ENCODE measurements around the gene MRPS14.

Gene MRPS14

GRCh38 chr1:174964972-174965361 lies 58.3 kb downstream of the MRPS14 start:
- H3K27ac Mint-ChIP-seq, result peak overlapping the region; percentile 89
- DNase-seq (ENCODE audit: low spot score), result no peak
- H3K4me1 Mint-ChIP-seq (ENCODE audit: low read depth), result peaks cover 55% of the 10 kb centered on the region
- H3K27me3 Mint-ChIP-seq (ENCODE audit: low read depth), result no peaks in the 10 kb centered on the region
- H3K9me3 Mint-ChIP-seq, result no peaks in the 10 kb centered on the region
- H3K36me3 Mint-ChIP-seq (ENCODE audit: low read depth), result peaks cover 4% of the 10 kb centered on the region
- peak overlapping the region; percentile 87 for H3K4me3 Mint-ChIP-seq

DNA sequence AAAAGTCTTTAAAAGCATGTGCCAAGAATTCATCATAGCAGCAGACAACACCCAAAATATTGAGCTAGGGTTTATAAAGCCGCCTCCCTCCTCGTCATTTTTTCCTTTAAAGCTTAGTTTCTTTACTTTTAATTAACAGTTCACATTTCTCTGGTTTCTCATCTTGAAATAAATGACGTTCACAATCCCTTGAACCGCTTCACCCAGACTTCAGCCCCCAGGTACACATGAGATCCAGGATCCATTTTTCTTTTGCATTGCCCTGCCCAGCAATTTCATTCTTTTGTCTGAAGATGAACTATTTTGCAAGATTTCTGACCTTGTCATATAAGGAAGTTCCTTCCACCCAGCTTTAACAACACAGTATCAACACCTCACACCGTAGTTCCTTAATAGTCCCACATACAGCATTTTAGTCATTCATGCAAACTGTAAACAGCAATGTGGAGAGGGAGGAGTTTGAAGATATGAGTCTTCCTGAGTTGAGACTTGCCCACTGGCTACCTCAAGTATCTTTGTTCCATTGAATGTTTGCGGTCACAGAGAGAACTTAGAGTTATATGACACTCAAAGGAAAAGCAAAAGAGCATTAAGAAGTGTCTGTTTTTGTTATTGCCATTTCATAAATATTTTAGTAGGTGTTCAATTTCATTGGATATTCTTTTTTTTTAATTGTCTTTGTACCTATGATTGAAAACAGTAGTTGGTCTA lies 58.8 kb downstream of the MRPS14 start:
- H3K4me1 Mint-ChIP-seq (ENCODE audit: low read depth), result peaks cover 49% of the 10 kb centered on the region
- peak overlapping the region; percentile 89 for H3K27ac Mint-ChIP-seq
- DNase-seq (ENCODE audit: low spot score), result peak; percentile 55
- H3K27me3 Mint-ChIP-seq (ENCODE audit: low read depth), result no peaks in the 10 kb centered on the region
- peaks cover 1% of the 10 kb centered on the region for H3K36me3 Mint-ChIP-seq (ENCODE audit: low read depth)
- peak overlapping the region; percentile 87 for H3K4me3 Mint-ChIP-seq
- H3K9me3 Mint-ChIP-seq, result no peaks in the 10 kb centered on the region

DNA sequence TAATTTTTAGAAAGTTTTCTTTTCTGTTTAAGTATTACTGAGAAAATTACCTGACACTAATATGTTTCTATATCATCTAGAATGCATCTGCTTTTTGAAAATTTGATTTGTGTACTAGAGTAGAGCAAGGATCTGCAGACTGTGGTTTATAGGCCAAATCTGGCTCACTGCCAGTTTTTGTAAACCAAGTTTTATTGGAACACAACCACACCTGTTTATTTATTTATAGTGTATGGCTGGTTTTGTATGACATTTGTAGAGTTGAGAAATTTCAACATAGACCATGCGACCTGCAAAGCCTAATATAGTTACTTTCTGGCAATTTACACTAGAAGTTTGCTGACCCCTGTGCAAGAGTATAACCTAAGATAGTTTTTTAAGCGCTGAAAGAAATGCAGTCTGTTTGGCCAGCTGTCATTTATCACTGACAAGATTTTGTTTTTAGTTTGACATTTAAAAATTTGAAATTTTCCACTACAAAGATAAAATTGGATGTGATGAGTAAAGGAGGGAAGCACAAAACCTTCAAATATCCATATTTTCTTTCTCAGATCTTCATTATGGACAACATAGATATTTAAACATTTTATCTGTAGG lies 59.6 kb downstream of the MRPS14 start:
- H3K4me3 Mint-ChIP-seq, result peak overlapping the region; percentile 87
- no peak for DNase-seq (ENCODE audit: low spot score)
- no peaks in the 10 kb centered on the region for H3K36me3 Mint-ChIP-seq (ENCODE audit: low read depth)
- H3K27me3 Mint-ChIP-seq (ENCODE audit: low read depth), result no peaks in the 10 kb centered on the region
- peak overlapping the region; percentile 89 for H3K27ac Mint-ChIP-seq
- no peaks in the 10 kb centered on the region for H3K9me3 Mint-ChIP-seq
- peaks cover 42% of the 10 kb centered on the region for H3K4me1 Mint-ChIP-seq (ENCODE audit: low read depth)

Data from T-helper 2 cell treated with Interferon-gamma antibody and Interleukin-4, amounts not matched to agents 5 μg/mL and 100 μg/mL, for 36 hours (primary cell).